Lung microvascular endothelial cell (primary cell): ENCODE data around the gene PRKD2. TPM values are rescaled to one million over a fixed set of nuclear protein-coding genes. Genes with fewer than 3 reads are reported as not detected.
A peak's percentile ranks its signal among the peaks of the same experiment; 100 is the strongest.
"Not testable (repeated sequence)": the region's sequence is repeated elsewhere in the genome, so short reads cannot be mapped to it uniquely, and the experiment has no call there.

Experiments used
- DNase-seq, 2 donors: peaks; one replicate each; pipeline versions ENCODE4 v3.0.0 to v3.0.0-alpha.2; 2010; ENCODE audit warnings: low read depth in 2 of 2
- total RNA-seq: library from RNA; depleted of rRNA; stranded (reverse); fragments of >200 nt; gene quantifications from 2 replicates; pipeline ENCODE4 v1.2.1, GENCODE V29; 2014

PRKD2 gene
- total RNA-seq, 1 donor from 2014 or later: 30.6 TPM

GRCh38 chr19:46634656-46635218, 82.2 kb downstream of the PRKD2 start:
- no peak for DNase-seq

GRCh38 chr19:46634045-46634655, 82.8 kb downstream of the PRKD2 start:
- DNase-seq: peak; percentile 60 to 94

- no peak for DNase-seq
Observed at GRCh38 chr19:46633130-46633529, 83.8 kb downstream of the PRKD2 start.

- no peak for DNase-seq
Observed at GRCh38 chr19:46631481-46631880, 85.4 kb downstream of the PRKD2 start.

- DNase-seq: no peak
Observed at GRCh38 chr19:46630586-46631205, 86.2 kb downstream of the PRKD2 start.

- peak in 1 of 2 donors; percentile 53 for DNase-seq
Observed at GRCh38 chr19:46629546-46630025, 87.3 kb downstream of the PRKD2 start.

GRCh38 chr19:46628970-46629369, 87.9 kb downstream of the PRKD2 start:
- not testable (repeated sequence) for DNase-seq

GRCh38 chr19:46626446-46626845, 90.5 kb downstream of the PRKD2 start:
- peak in 1 of 2 donors; percentile 21 for DNase-seq

- no peak for DNase-seq
Observed at GRCh38 chr19:46625731-46626130, 91.2 kb downstream of the PRKD2 start.

- peak in 1 of 2 donors; percentile 55 for DNase-seq
Observed at GRCh38 chr19:46624958-46625661, 91.8 kb downstream of the PRKD2 start, which contains the start of gene PTGIR. PTGIR (minus strand) TSS chr19:46625089; CDS start chr19:46624225, 864 bp downstream.

Other genes starting within 250 kb of the PRKD2 start
- under 0.01 TPM in 1 of 2 replicates, not detected in the other for gene PNMA8A, start 245.6 kb downstream of the PRKD2 start, total RNA-seq
- under 0.01 TPM in 2 replicates for gene PNMA8B, start 221.2 kb downstream of the PRKD2 start, total RNA-seq
- gene CALM3, start 115.8 kb downstream of the PRKD2 start, total RNA-seq: 84.9 and 117 TPM in 2 replicates
- gene PTGIR, start 92.0 kb downstream of the PRKD2 start, total RNA-seq: 0.20 and 0.22 TPM in 2 replicates
- not detected in 2 replicates for gene GNG8, start 80.9 kb downstream of the PRKD2 start, total RNA-seq
- 0.20 and 0.22 TPM in 2 replicates for gene DACT3, start 55.9 kb downstream of the PRKD2 start, total RNA-seq
- 8.9 and 13.9 TPM in 2 replicates for gene FKRP, start 28.9 kb upstream of the PRKD2 start, total RNA-seq
- gene STRN4, start 29.3 kb upstream of the PRKD2 start, total RNA-seq: 67.6 and 84.3 TPM in 2 replicates
- gene SLC1A5, start 71.5 kb upstream of the PRKD2 start, total RNA-seq: 19.0 and 34.9 TPM in 2 replicates
- 108 and 173 TPM in 2 replicates for gene AP2S1, start 133.7 kb upstream of the PRKD2 start, total RNA-seq
- gene ARHGAP35, start 143.9 kb upstream of the PRKD2 start, total RNA-seq: 15.3 and 16.5 TPM in 2 replicates